SU-DHL-6 (cell line): ENCODE results near the gene RIMBP2.

Experiments used
- H2AFZ ChIP-seq: fragments of 200-600 bp; sonication (generic); 2 replicates; pipeline ENCODE4 v1.6.1; 2014; ENCODE audit warnings: low read depth, mild to moderate bottlenecking, moderate library complexity, mixed read lengths, antibody characterized with exemption, low read length; ENCODE audit not compliant: severe bottlenecking
- H3F3A ChIP-seq: fragments of 200-600 bp; shearing (Covaris generic); 2 replicates; pipeline ENCODE4 v1.6.0; 2016; ENCODE audit warnings: antibody characterized with exemption, mild to moderate bottlenecking; ENCODE audit not compliant: insufficient read depth
- H3K27ac ChIP-seq: fragments of 200-600 bp; sonication (generic); 2 replicates; pipeline ENCODE4 v1.5.1; 2016; ENCODE audit warnings: low read depth, mild to moderate bottlenecking, low read length, moderate library complexity, mixed read lengths
- H3K27me3 ChIP-seq: fragments of 200-600 bp; sonication (generic), shearing (Covaris generic); 2 replicates; pipeline ENCODE4 v1.6.0; 2014; ENCODE audit warnings: mild to moderate bottlenecking, low read length
- H3K36me3 ChIP-seq: fragments of 200-600 bp; sonication (generic); 2 replicates; pipeline ENCODE4 v1.6.1; 2014; ENCODE audit warnings: mild to moderate bottlenecking, low read length, mixed read lengths
- H3K4me2 ChIP-seq: fragments of 300-600, 200-600 bp; shearing (Covaris generic), sonication (generic); 2 replicates; pipeline ENCODE4 v1.6.0; 2014; ENCODE audit warnings: low read length, low read depth, mild to moderate bottlenecking; ENCODE audit not compliant: poor library complexity, severe bottlenecking
- H3K4me3 ChIP-seq: fragments of 200-600 bp; sonication (generic); 2 replicates; pipeline ENCODE4 v1.5.1; 2014; ENCODE audit warnings: antibody characterized with exemption, low read length, mild to moderate bottlenecking, mixed read lengths; ENCODE audit not compliant: insufficient read depth, poor library complexity, severe bottlenecking
- H3K79me2 ChIP-seq: fragments of 200-600 bp; sonication (generic); 2 replicates; pipeline ENCODE4 v1.6.1; 2014; ENCODE audit warnings: mild to moderate bottlenecking, low read length, moderate library complexity; ENCODE audit not compliant: insufficient read depth
- H3K9ac ChIP-seq: fragments of 200-600 bp; sonication (generic); 2 replicates; pipeline ENCODE4 v1.7.0; 2014; ENCODE audit warnings: mild to moderate bottlenecking, low read length
- H3K9me2 ChIP-seq: fragments of 200-600 bp; sonication (generic); replicated peaks from 2 replicates; pipeline ENCODE4 v1.6.1; 2014; ENCODE audit warnings: low read length; ENCODE audit not compliant: insufficient read depth
- H3K9me3 ChIP-seq: fragments of 200-600 bp; sonication (generic); 2 replicates; pipeline ENCODE4 v1.6.1; 2014; ENCODE audit warnings: low read length, mixed read lengths; ENCODE audit not compliant: insufficient read depth
- H4K20me1 ChIP-seq: fragments of 200-600 bp; sonication (generic); 2 replicates; pipeline ENCODE4 v1.6.1; 2014; ENCODE audit warnings: low read depth, mild to moderate bottlenecking, antibody characterized with exemption, low read length, moderate library complexity, mixed read lengths
- CTCF ChIP-seq: fragments of 200-600 bp; sonication (generic); IDR thresholded peaks from one replicate; pipeline ENCODE4 v1.5.1; 2017; ENCODE audit warnings: antibody characterized with exemption, mild to moderate bottlenecking, low read length, moderate library complexity; ENCODE audit not compliant: insufficient read depth, poor library complexity, severe bottlenecking
- EZH2phosphoT487 ChIP-seq: fragments of 200-600 bp; sonication (generic), shearing (Covaris generic); conservative IDR thresholded peaks from 2 replicates; pipeline ENCODE4 v1.6.1; 2018; ENCODE audit warnings: mild to moderate bottlenecking, antibody characterized with exemption, low read length, moderate library complexity, mixed read lengths

RIMBP2 gene

DNA sequence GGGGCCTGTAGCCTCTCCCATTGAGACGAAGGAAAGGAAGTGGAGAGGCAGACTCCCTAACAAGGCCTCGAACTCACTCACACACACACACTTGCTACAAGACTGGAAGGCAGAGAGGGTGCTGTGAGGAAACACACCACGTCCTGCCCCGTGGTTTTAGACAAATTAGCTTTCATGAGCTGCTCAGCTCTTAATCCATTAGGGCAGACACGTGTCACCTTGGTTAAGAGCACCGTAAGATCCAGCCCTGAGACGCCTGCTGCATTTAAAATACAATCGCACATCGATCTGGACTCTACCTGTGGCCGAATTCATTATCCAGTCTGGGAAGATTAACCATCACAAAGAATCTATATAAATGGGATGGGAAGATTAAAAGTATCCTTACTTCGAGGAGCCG, 72.0 kb downstream of the RIMBP2 start:
- H3K9me2 ChIP-seq = no peaks in the 10 kb centered on the region
- H3K9ac ChIP-seq = no peak overlapping the region
- no peak for TF ChIP-seq EZH2phosphoT487
- TF ChIP-seq CTCF = no peak
- H3K4me2 ChIP-seq = no peak overlapping the region
- no peaks in the 10 kb centered on the region for H3K36me3 ChIP-seq
- H4K20me1 ChIP-seq = no peaks in the 10 kb centered on the region
- no peaks in the 10 kb centered on the region for H3F3A ChIP-seq
- no peak overlapping the region for H3K27ac ChIP-seq
- no peaks in the 10 kb centered on the region for H3K27me3 ChIP-seq
- no peaks in the 10 kb centered on the region for H3K79me2 ChIP-seq
- no peak overlapping the region for H2AFZ ChIP-seq
- no peaks in the 10 kb centered on the region for H3K9me3 ChIP-seq
- no peak overlapping the region for H3K4me3 ChIP-seq

DNA sequence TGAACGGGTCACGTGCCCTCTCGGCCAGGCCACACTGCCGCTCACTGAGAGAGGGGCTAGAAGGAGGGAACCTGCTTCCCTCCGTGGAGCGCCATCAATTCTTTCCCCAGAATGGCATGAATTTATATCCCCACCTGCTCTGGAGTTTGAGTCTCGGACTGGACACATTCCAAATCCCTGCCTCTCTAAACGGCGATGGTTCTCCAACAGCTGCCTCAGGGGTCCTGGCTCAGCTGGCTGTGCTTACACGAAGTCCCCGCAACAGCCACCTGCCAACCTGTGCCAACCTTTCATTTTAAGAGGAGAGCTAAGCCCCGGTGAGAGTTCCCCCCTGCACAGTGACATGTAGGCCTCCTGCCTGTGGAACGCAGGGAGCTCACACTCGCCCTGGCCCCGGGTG, 73.2 kb downstream of the RIMBP2 start:
- TF ChIP-seq CTCF = no peak
- TF ChIP-seq EZH2phosphoT487 = no peak
- H3K4me2 ChIP-seq = no peak overlapping the region

DNA sequence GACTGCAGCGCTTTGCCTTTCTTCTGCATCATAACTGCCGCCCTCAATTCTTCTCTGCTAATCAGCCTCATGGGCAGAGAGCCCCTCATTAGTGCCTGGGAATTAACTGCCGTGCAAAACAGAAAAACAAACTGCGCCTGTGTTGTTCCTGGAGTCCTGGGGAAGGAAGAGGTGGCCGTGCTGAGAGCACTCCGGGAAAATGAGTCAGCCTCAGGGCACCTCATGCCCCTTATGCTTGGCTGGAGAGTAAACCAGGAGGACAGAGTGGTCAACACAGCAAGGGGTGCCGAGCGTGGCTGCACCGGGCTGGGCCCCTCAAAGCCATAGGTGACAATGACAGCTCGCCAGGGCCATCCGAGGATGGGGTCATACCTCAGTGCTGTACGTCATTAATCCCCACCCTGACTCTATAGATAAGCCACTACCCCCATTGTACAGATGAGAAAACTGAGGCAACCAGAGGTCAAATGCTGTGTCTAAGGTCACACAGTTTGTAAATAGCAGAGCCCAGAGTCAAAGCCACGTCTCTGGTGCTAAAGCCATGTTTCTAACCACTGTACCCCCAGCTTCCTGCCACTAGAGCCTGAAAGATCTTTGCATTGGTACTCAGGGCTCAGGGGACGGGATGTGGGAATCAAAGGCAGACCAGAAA, 74.4 kb downstream of the RIMBP2 start:
- no peaks in the 10 kb centered on the region for H3K9me3 ChIP-seq
- H3F3A ChIP-seq = no peaks in the 10 kb centered on the region
- H3K9me2 ChIP-seq = no peaks in the 10 kb centered on the region
- H3K27me3 ChIP-seq = no peaks in the 10 kb centered on the region
- H3K36me3 ChIP-seq = no peaks in the 10 kb centered on the region
- H3K9ac ChIP-seq = no peak overlapping the region
- H3K4me3 ChIP-seq = no peak overlapping the region
- H3K79me2 ChIP-seq = no peaks in the 10 kb centered on the region
- H2AFZ ChIP-seq = no peak overlapping the region
- H3K27ac ChIP-seq = no peak overlapping the region
- no peak overlapping the region for H3K4me2 ChIP-seq
- TF ChIP-seq CTCF (no peak), EZH2phosphoT487 (no peak)
- no peaks in the 10 kb centered on the region for H4K20me1 ChIP-seq

More for the DNA sequence above, 73.2 kb downstream of the RIMBP2 start:
- H3K36me3 ChIP-seq = no peaks in the 10 kb centered on the region
- no peak overlapping the region for H3K4me3 ChIP-seq
- no peaks in the 10 kb centered on the region for H3K9me2 ChIP-seq
- H3F3A ChIP-seq = no peaks in the 10 kb centered on the region
- no peak overlapping the region for H2AFZ ChIP-seq
- H3K9me3 ChIP-seq = no peaks in the 10 kb centered on the region
- no peaks in the 10 kb centered on the region for H3K27me3 ChIP-seq
- no peaks in the 10 kb centered on the region for H3K79me2 ChIP-seq
- no peak overlapping the region for H3K27ac ChIP-seq
- H3K9ac ChIP-seq = no peak overlapping the region
- no peaks in the 10 kb centered on the region for H4K20me1 ChIP-seq
